Caco-2 (cell line): ENCODE data around the gene EMILIN1. TPM values are rescaled to one million over a fixed set of nuclear protein-coding genes. Genes with fewer than 3 reads are reported as not detected.

ENCODE experiments used
- BruUV-seq: library from RNA; stranded (reverse); fragments of 400-500 nt; replicated peaks from 2 replicates; lab custom pipeline; 2021; lab: Mats Ljungman, UMichigan
- CTCF ChIA-PET: fragments of 300-600 bp; sonication (Branson Sonifier 250); formaldehyde crosslinking; loops from one replicate; lab custom pipeline; 2022; ENCODE audit warnings: antibody characterized with exemption; lab: Charles Lee
- POLR2A ChIA-PET: fragments of 300-600 bp; sonication (Branson Sonifier 250); formaldehyde crosslinking; loops from one replicate; lab custom pipeline; 2022; ENCODE audit warnings: antibody characterized with exemption; lab: Charles Lee
- DNase-seq, 2 experiments: peaks; one replicate each; pipeline versions ENCODE4 v3.0.0 to v3.0.0-alpha.2; 2020 to 2022
- H3K27me3 ChIP-seq: replicated peaks from 2 replicates; pipeline ENCODE4 v1.6.0; 2011; ENCODE audit warnings: low read length; ENCODE audit not compliant: control insufficient read depth, insufficient read depth
- H3K36me3 ChIP-seq: 2 replicates; pipeline ENCODE4 v1.5.1; 2011; ENCODE audit warnings: low read length; ENCODE audit not compliant: control insufficient read depth, insufficient read depth
- H3K4me1 ChIP-seq: fragments of 250-450 bp; sonication (Bioruptor Pico); 2 replicates; pipeline ENCODE4 v1.5.1; 2020; ENCODE audit warnings: mild to moderate bottlenecking
- H3K4me3 ChIP-seq: 2 replicates; pipeline ENCODE4 v1.5.1; 2011; ENCODE audit warnings: low read depth, mild to moderate bottlenecking, control low read depth, low read length
- H3K9me3 ChIP-seq: fragments of 250-450 bp; sonication (Bioruptor Pico); 2 replicates; pipeline ENCODE4 v1.5.1; 2020; ENCODE audit warnings: mild to moderate bottlenecking, moderate library complexity
- H3K27ac Mint-ChIP-seq: one replicate; pipeline ENCODE4 v1.8.0; 2022; ENCODE audit warnings: mixed read lengths; ENCODE audit not compliant: unreplicated experiment
- H3K27me3 Mint-ChIP-seq: one replicate; pipeline ENCODE4 v1.8.0; 2022; ENCODE audit warnings: mixed read lengths; ENCODE audit not compliant: insufficient read depth, unreplicated experiment
- H3K36me3 Mint-ChIP-seq: one replicate; pipeline ENCODE4 v1.8.0; 2022; ENCODE audit warnings: mild to moderate bottlenecking, mixed read lengths; ENCODE audit not compliant: insufficient read depth, unreplicated experiment
- H3K4me1 Mint-ChIP-seq: one replicate; pipeline ENCODE4 v1.8.0; 2022; ENCODE audit warnings: low read depth, mixed read lengths; ENCODE audit not compliant: unreplicated experiment
- H3K4me3 Mint-ChIP-seq: one replicate; pipeline ENCODE4 v1.8.0; 2022; ENCODE audit warnings: mild to moderate bottlenecking, moderate library complexity, mixed read lengths; ENCODE audit not compliant: unreplicated experiment
- H3K9me3 Mint-ChIP-seq: one replicate; pipeline ENCODE4 v1.8.0; 2022; ENCODE audit warnings: mixed read lengths; ENCODE audit not compliant: unreplicated experiment
- intact Hi-C: fragments of 100-400 bp; cut with micrococcal nuclease; formaldehyde crosslinking; loops from one replicate; pipeline ENCODE4 v1.10.0; 2022; ENCODE audit not compliant: unreplicated experiment
- total RNA-seq: library from RNA; stranded (reverse); gene quantifications from 2 replicates; pipeline ENCODE4 v1.2.3, GENCODE V29; 2022
- TF ChIP-seq, protein P1 (sequence below), 2 experiments: fragments of 200-600 bp in 1 of 2; IDR thresholded peaks; 1 replicate in 1 of 2; 2 replicates in 1 of 2; pipeline versions ENCODE4 v1.5.1 to v1.8.0; 2011 to 2022; ENCODE audit warnings: antibody characterized with exemption in 1 of 2, control low read depth in 1 of 2, inconsistent platforms in 1 of 2, low read depth in 1 of 2, low read length in 1 of 2, mild to moderate bottlenecking in 1 of 2, moderate library complexity in 1 of 2; ENCODE audit not compliant: insufficient read depth in 1 of 2, severe bottlenecking in 1 of 2, unreplicated experiment in 1 of 2

EMILIN1 gene
- total RNA-seq, 1 experiment from 2014 or later = 0.43 TPM

DNA sequence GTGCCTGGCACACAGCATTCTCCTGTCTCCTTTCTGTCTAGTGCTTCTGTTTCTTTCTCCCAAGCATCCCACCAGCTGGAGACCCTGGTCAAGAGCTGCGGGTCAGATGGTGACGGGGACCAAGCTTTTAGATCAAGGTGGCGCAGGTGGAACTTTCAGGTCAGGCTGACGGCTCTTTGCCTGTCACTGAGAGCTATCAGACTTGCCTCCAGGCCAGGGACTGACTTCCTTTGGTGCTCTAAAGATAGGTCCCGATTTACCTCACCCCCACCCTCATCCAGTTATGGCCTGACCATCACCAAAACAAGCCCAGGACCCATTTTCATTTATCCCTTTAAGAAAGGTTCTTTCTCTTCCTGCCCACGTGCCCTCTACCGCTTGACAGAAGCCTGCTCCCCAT lies 1.2 kb upstream of the EMILIN1 start:
- peaks cover 19% of the 10 kb centered on the region for H3K27me3 Mint-ChIP-seq
- peaks cover 10% of the 10 kb centered on the region for H3K4me1 Mint-ChIP-seq
- DNase-seq = no peak
- ChIA-PET POLR2A (no interaction called here), CTCF (no interaction called here)
- H3K36me3 ChIP-seq = no peaks in the 10 kb centered on the region
- no peak overlapping the region for H3K27ac Mint-ChIP-seq
- BruUV-seq = no TSS peak
- H3K4me3 Mint-ChIP-seq = no peak overlapping the region
- peaks cover 6% of the 10 kb centered on the region for H3K36me3 Mint-ChIP-seq
- TF ChIP-seq, protein P1, sequence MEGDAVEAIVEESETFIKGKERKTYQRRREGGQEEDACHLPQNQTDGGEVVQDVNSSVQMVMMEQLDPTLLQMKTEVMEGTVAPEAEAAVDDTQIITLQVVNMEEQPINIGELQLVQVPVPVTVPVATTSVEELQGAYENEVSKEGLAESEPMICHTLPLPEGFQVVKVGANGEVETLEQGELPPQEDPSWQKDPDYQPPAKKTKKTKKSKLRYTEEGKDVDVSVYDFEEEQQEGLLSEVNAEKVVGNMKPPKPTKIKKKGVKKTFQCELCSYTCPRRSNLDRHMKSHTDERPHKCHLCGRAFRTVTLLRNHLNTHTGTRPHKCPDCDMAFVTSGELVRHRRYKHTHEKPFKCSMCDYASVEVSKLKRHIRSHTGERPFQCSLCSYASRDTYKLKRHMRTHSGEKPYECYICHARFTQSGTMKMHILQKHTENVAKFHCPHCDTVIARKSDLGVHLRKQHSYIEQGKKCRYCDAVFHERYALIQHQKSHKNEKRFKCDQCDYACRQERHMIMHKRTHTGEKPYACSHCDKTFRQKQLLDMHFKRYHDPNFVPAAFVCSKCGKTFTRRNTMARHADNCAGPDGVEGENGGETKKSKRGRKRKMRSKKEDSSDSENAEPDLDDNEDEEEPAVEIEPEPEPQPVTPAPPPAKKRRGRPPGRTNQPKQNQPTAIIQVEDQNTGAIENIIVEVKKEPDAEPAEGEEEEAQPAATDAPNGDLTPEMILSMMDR (IDR thresholded peaks at IDR 0.05; ENCODE audit: insufficient read depth in 1 of 2, low read depth in 1 of 2, low read length in 1 of 2, severe bottlenecking in 1 of 2, unreplicated experiment in 1 of 2) = no peak
- no peaks in the 10 kb centered on the region for H3K9me3 ChIP-seq
- intact Hi-C loops = no loop called here
- no peaks in the 10 kb centered on the region for H3K27me3 ChIP-seq
- no peaks in the 10 kb centered on the region for H3K9me3 Mint-ChIP-seq
- H3K4me3 ChIP-seq = no peak overlapping the region
- H3K4me1 ChIP-seq = peaks cover 7% of the 10 kb centered on the region

DNA sequence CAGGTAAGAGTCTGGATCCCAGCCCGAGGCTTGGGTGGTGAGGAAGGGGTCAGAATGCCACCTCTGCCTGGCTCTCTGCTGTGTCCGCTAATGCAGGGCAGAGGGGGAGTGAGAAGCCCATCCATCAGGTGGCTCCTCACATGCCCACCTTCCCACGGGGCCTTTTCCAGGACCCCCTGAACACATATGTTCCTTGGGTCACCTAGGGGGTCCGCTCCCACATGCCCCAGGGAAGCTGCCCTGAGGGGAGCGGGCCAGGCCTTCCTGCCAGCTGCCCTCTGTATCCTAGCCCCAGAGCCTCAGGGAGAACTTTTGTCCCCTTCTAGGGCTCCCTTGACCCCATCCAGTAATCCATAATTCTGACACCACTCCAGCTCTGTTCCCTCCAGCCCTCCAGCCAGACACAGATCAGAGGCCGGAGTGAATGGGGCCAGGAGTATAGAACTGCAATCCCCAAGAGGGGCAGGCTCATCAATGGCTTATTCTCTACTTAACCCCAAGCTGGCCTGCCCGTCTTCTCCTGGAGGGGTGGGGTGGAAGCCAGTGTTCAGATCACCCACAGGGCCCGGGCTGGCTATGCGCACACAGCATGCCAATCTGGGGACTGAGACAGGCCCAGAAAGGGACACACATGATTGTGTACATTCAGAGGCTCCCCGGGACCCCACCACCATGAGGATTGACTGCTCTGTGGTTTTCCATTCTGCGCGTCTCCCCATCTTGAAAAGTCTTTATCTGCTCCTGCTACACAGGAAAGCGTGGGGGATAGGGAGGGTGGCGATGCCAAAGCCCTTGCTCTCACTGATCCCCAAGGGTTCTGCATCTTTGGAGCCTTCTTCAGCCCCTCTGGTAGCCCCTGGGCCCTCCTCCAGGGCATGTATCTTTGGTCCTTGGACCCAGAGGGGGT lies 1.1 kb downstream of the EMILIN1 start:
- Histone ChIP-seq H3K4me3 (no peak overlapping the region), H3K4me1 (peaks cover 7% of the 10 kb centered on the region), H3K36me3 (no peaks in the 10 kb centered on the region), H3K9me3 (no peaks in the 10 kb centered on the region), H3K27me3 (no peaks in the 10 kb centered on the region)
- BruUV-seq = no TSS peak
- Mint-ChIP-seq H3K27me3 (peaks cover 15% of the 10 kb centered on the region), H3K27ac (no peak overlapping the region), H3K4me1 (peaks cover 10% of the 10 kb centered on the region), H3K4me3 (no peak overlapping the region), H3K36me3 (peaks cover 6% of the 10 kb centered on the region), H3K9me3 (no peaks in the 10 kb centered on the region)
- ChIA-PET POLR2A (interaction anchor here (0.5 kb wide), 3 partner anchors 15 to 296 kb away, joined by 3 to 6 read pairs (median 3); no protein-coding TSS in a partner anchor), CTCF (no interaction called here)
- TF ChIP-seq, protein P1 (IDR thresholded peaks at IDR 0.05; ENCODE audit: insufficient read depth in 1 of 2, low read depth in 1 of 2, low read length in 1 of 2, severe bottlenecking in 1 of 2, unreplicated experiment in 1 of 2) = no peak
- intact Hi-C loops = loop anchor here (2.0 kb wide), 2 partner anchors 47 to 59 kb away; partner anchors contain the start of gene TMEM214
- no peak for DNase-seq

DNA sequence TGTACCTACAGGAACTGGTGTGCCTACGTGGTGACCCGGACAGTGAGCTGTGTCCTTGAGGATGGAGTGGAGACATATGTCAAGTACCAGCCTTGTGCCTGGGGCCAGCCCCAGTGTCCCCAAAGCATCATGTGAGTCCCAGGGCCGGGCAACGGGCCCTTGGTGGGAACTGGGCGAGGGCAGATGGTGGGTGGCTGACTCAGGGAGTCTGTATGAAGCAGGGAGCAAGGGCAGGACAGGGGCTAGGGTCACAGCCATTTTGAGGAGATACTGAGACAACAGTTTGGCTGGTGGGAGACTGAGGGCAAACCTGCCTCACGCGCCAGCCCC lies 1.7 kb downstream of the EMILIN1 start:
- intact Hi-C loops = loop anchor here (2.0 kb wide), 2 partner anchors 47 to 59 kb away; partner anchors contain the start of gene TMEM214
- Histone ChIP-seq H3K36me3 (no peaks in the 10 kb centered on the region), H3K27me3 (no peaks in the 10 kb centered on the region), H3K4me3 (no peak overlapping the region), H3K9me3 (no peaks in the 10 kb centered on the region), H3K4me1 (peaks cover 7% of the 10 kb centered on the region)
- H3K9me3 Mint-ChIP-seq = no peaks in the 10 kb centered on the region
- no peak overlapping the region for H3K27ac Mint-ChIP-seq
- TF ChIP-seq, protein P1 (IDR thresholded peaks at IDR 0.05; ENCODE audit: insufficient read depth in 1 of 2, low read depth in 1 of 2, low read length in 1 of 2, severe bottlenecking in 1 of 2, unreplicated experiment in 1 of 2) = no peak
- peaks cover 13% of the 10 kb centered on the region for H3K27me3 Mint-ChIP-seq
- no peak overlapping the region for H3K4me3 Mint-ChIP-seq
- no TSS peak for BruUV-seq
- CTCF ChIA-PET = no interaction called here
- no peak for DNase-seq
- POLR2A ChIA-PET = interaction anchor here (0.5 kb wide), 1 partner anchor 16 kb away, joined by 6 read pairs; no protein-coding TSS in a partner anchor
- peaks cover 6% of the 10 kb centered on the region for H3K36me3 Mint-ChIP-seq
- peaks cover 11% of the 10 kb centered on the region for H3K4me1 Mint-ChIP-seq
